Gastroesophageal sphincter (tissue), 3 donors: Measurements from ENCODE around the gene PTPN4.

Experiments used
- POLR2A ChIP-seq, 2 donors: fragments of 450-650 bp; IDR thresholded peaks; one replicate each; pipeline ENCODE4 v1.6.1; 2017; ENCODE audit warnings: antibody characterized with exemption in 2 of 2, mild to moderate bottlenecking in 2 of 2, moderate library complexity in 1 of 2
- TF ChIP-seq, protein P1 (sequence below), 4 experiments: fragments of 200-600 bp in 2 of 4; fragments of 450-650 bp in 2 of 4; sonication (generic) in 1 of 4; IDR thresholded peaks; one replicate each; pipeline ENCODE4 v1.5.1; 2017 to 2019; ENCODE audit warnings: antibody characterized with exemption in 4 of 4, mild to moderate bottlenecking in 2 of 4, moderate library complexity in 2 of 4

DNA sequence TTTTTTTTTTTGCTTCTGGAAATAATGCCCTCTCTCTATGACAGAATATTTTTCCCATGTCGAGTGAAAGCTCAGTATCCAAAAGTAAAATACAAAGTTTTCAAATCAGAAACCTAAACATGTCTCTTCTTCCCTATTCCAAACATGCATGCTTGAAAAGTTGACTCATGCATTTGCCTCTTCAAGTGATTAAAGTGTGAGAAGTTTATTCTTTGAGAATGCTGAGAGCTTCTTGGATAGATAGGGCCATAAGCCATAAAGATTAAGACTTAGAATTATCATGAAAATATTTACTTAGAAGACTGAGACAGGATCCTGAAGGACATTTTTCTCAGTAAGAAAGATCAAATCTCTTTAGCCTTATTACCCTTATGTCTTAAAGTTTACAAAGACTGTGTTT, 154.5 kb downstream of the PTPN4 start:
- TF ChIP-seq, protein P1, sequence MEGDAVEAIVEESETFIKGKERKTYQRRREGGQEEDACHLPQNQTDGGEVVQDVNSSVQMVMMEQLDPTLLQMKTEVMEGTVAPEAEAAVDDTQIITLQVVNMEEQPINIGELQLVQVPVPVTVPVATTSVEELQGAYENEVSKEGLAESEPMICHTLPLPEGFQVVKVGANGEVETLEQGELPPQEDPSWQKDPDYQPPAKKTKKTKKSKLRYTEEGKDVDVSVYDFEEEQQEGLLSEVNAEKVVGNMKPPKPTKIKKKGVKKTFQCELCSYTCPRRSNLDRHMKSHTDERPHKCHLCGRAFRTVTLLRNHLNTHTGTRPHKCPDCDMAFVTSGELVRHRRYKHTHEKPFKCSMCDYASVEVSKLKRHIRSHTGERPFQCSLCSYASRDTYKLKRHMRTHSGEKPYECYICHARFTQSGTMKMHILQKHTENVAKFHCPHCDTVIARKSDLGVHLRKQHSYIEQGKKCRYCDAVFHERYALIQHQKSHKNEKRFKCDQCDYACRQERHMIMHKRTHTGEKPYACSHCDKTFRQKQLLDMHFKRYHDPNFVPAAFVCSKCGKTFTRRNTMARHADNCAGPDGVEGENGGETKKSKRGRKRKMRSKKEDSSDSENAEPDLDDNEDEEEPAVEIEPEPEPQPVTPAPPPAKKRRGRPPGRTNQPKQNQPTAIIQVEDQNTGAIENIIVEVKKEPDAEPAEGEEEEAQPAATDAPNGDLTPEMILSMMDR (IDR thresholded peaks at IDR 0.05) = no peak
- TF ChIP-seq POLR2A (IDR thresholded peaks at IDR 0.05) = no peak
